GM21529 (cell line): Measurements from ENCODE around the gene RIBC1.
"Not testable (repeated sequence)": the region's sequence is repeated elsewhere in the genome, so short reads cannot be mapped to it uniquely, and the experiment has no call there.

Source experiments
- ATAC-seq: cut with Tn5 transposase; IDR thresholded peaks from one replicate; pipeline ENCODE4 v1.9.1; 2021; ENCODE audit not compliant: unreplicated experiment

The RIBC1 gene

GRCh38 chrX:53435997-53436396, 13.3 kb downstream of the RIBC1 start:
- peak; percentile 77 for ATAC-seq

GRCh38 chrX:53437206-53437605, 14.5 kb downstream of the RIBC1 start:
- ATAC-seq = no peak

- no peak for ATAC-seq
Observed at GRCh38 chrX:53438174-53438831, 15.6 kb downstream of the RIBC1 start.

- no peak for ATAC-seq
Observed at GRCh38 chrX:53438832-53439230, 16.2 kb downstream of the RIBC1 start.

GRCh38 chrX:53440101-53440500, 17.4 kb downstream of the RIBC1 start:
- ATAC-seq = no peak

GRCh38 chrX:53440621-53441517, 18.2 kb downstream of the RIBC1 start:
- ATAC-seq = no peak

- peak; percentile 50 for ATAC-seq
Observed at GRCh38 chrX:53441531-53442321, 19.1 kb downstream of the RIBC1 start.

- no peak for ATAC-seq
Observed at GRCh38 chrX:53442322-53442631, 19.6 kb downstream of the RIBC1 start.

- no peak for ATAC-seq
Observed at GRCh38 chrX:53445977-53446376, 23.3 kb downstream of the RIBC1 start.

- ATAC-seq = no peak
Observed at GRCh38 chrX:53447441-53447840, 24.8 kb downstream of the RIBC1 start.

- ATAC-seq = no peak
Observed at GRCh38 chrX:53449632-53450031, 27.0 kb downstream of the RIBC1 start.

- ATAC-seq = no peak
Observed at GRCh38 chrX:53452812-53453211, 30.1 kb downstream of the RIBC1 start.

- no peak for ATAC-seq
Observed at GRCh38 chrX:53456254-53456653, 33.6 kb downstream of the RIBC1 start.

GRCh38 chrX:53458082-53458481, 35.4 kb downstream of the RIBC1 start:
- ATAC-seq = no peak

- ATAC-seq = not testable (repeated sequence)
Observed at GRCh38 chrX:53468659-53469058, 46.0 kb downstream of the RIBC1 start.

- no peak for ATAC-seq
Observed at GRCh38 chrX:53471346-53471745, 48.7 kb downstream of the RIBC1 start.

- ATAC-seq = no peak
Observed at GRCh38 chrX:53474707-53475106, 52.0 kb downstream of the RIBC1 start.

- no peak for ATAC-seq
Observed at GRCh38 chrX:53476371-53476770, 53.7 kb downstream of the RIBC1 start.

- ATAC-seq = no peak
Observed at GRCh38 chrX:53479301-53479700, 56.6 kb downstream of the RIBC1 start.
